KMS-11 (cell line): ENCODE measurements around the gene PPP2R1A.
A peak's percentile ranks its signal among the peaks of the same experiment; 100 is the strongest.

Experiments
- H2AFZ ChIP-seq: fragments of 200-600 bp; sonication (generic); 2 replicates; pipeline ENCODE4 v1.6.1; 2016; ENCODE audit warnings: antibody characterized with exemption, mixed run types, low read depth
- H3K27ac ChIP-seq: fragments of 200-600 bp; sonication (generic); 2 replicates; pipeline ENCODE4 v1.6.1; 2016; ENCODE audit warnings: mild to moderate bottlenecking, mixed run types
- H3K27me3 ChIP-seq: fragments of 200-600 bp; sonication (generic); 2 replicates; pipeline ENCODE4 v1.6.1; 2017; ENCODE audit warnings: mild to moderate bottlenecking, low read depth, mixed run types, moderate library complexity; ENCODE audit not compliant: insufficient read depth
- H3K36me3 ChIP-seq: fragments of 200-600 bp; sonication (generic); 2 replicates; pipeline ENCODE4 v1.6.1; 2017; ENCODE audit warnings: mild to moderate bottlenecking, mixed run types; ENCODE audit not compliant: insufficient read depth
- H3K4me1 ChIP-seq: fragments of 200-600 bp; sonication (generic); 2 replicates; pipeline ENCODE4 v1.6.1; 2016; ENCODE audit warnings: mild to moderate bottlenecking, low read depth, mixed run types; ENCODE audit not compliant: poor library complexity, severe bottlenecking
- H3K4me2 ChIP-seq: fragments of 200-600 bp; sonication (generic); 2 replicates; pipeline ENCODE4 v1.7.0; 2016; ENCODE audit warnings: mild to moderate bottlenecking, mixed run types
- H3K4me3 ChIP-seq: fragments of 200-600 bp; sonication (generic); IDR thresholded peaks from 2 replicates; pipeline ENCODE4 v1.6.1; 2017; ENCODE audit warnings: low read depth, low read length, mixed read lengths; ENCODE audit not compliant: insufficient read depth
- H3K79me2 ChIP-seq: fragments of 200-600 bp; sonication (generic); 2 replicates; pipeline ENCODE4 v1.6.1; 2016; ENCODE audit warnings: low read depth, mixed run types; ENCODE audit not compliant: insufficient read depth
- H3K9ac ChIP-seq: fragments of 200-600 bp; sonication (generic); 2 replicates; pipeline ENCODE4 v1.6.1; 2016; ENCODE audit warnings: mild to moderate bottlenecking, mixed run types
- H4K20me1 ChIP-seq: fragments of 200-600 bp; sonication (generic); 2 replicates; pipeline ENCODE4 v1.6.1; 2016; ENCODE audit warnings: mild to moderate bottlenecking, mixed run types; ENCODE audit not compliant: insufficient read depth
- CTCF ChIP-seq: fragments of 200-600 bp; sonication (generic); conservative IDR thresholded peaks from 2 replicates; pipeline ENCODE4 v1.6.1; 2017; ENCODE audit warnings: low read depth, mild to moderate bottlenecking, antibody characterized with exemption, low read length, moderate library complexity, mixed read lengths

The PPP2R1A gene

DNA sequence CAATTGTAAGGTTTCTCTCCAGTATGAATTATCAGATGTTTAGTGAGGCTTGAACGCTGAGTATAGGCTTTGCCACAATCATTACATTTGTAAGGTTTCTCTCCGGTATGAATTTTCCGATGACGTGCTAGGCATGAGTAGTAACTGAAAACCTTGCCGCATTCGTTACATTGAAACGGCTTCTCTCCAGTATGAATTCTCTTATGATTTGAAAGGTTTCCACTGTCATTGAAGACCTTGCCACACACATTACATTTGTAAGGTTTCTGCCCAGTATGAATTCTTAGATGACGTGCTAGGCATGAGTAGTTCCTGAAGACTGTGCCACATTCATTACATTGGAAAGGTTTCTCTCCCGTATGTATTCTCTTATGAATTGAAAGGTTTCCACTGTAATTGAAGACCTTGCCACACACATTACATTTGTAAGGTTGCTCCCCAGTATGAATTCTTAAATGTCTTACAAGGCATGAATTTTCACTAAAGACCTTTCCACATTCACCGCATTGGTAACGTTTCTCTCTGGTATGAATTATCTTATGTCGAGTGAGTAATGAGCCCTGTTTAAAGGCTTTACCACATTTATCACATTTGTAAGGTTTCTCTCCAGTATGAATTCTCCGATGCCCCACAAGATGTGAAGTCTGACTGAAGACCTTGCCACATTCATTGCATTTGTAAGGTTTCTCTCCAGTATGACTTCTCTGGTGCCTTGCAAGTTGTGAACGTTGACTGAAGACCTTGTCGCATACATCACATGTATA, 34.1 kb upstream of the PPP2R1A start:
- no peaks in the 10 kb centered on the region for H3K79me2 ChIP-seq
- H3K9ac ChIP-seq, result no peak overlapping the region
- no peak overlapping the region for H3K27ac ChIP-seq
- H3K27me3 ChIP-seq, result no peaks in the 10 kb centered on the region
- no peak overlapping the region for H3K4me3 ChIP-seq
- H4K20me1 ChIP-seq, result no peaks in the 10 kb centered on the region
- H3K4me2 ChIP-seq, result no peak overlapping the region
- H3K4me1 ChIP-seq, result no peaks in the 10 kb centered on the region
- H2AFZ ChIP-seq, result no peak overlapping the region
- no peaks in the 10 kb centered on the region for H3K36me3 ChIP-seq
- TF ChIP-seq CTCF, result no peak

- Histone ChIP-seq H3K27me3 (no peaks in the 10 kb centered on the region), H3K4me3 (no peak overlapping the region), H3K4me2 (no peak overlapping the region), H4K20me1 (no peaks in the 10 kb centered on the region), H3K79me2 (no peaks in the 10 kb centered on the region), H3K4me1 (no peaks in the 10 kb centered on the region), H3K9ac (no peak overlapping the region), H3K36me3 (no peaks in the 10 kb centered on the region), H3K27ac (no peak overlapping the region), H2AFZ (no peak overlapping the region)
- TF ChIP-seq CTCF, result no peak
Measured at GRCh38 chr19:52170304-52170703, 19.5 kb upstream of the PPP2R1A start.

DNA sequence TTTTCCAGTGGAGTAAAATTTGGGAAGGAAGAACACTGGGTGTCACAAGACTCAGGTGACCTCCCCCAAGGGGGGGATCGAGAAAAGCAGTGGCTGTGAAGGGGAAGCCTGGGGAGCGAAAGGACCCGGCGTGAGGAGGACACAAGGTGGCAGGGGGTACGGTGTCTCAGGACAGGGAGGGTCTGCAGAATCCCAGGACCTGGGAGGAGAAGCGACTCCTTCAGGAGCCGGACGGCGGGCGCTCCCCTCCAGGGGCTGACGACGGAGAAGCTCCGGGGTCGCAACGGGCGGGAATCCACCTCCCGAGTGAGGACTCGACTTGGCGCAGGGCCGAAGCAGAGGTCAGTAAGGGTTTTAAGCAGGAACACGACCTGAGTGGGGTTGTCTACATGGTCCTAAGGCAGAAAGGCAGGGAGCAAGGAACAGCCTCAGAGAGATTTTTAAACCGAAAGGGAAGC, 19.0 kb upstream of the PPP2R1A start:
- Histone ChIP-seq H3K27ac (no peak overlapping the region), H3K4me1 (no peaks in the 10 kb centered on the region), H3K9ac (no peak overlapping the region), H3K79me2 (no peaks in the 10 kb centered on the region), H3K36me3 (no peaks in the 10 kb centered on the region), H3K27me3 (no peaks in the 10 kb centered on the region), H3K4me2 (no peak overlapping the region), H3K4me3 (no peak overlapping the region), H4K20me1 (no peaks in the 10 kb centered on the region), H2AFZ (peak overlapping the region; percentile 48)
- TF ChIP-seq CTCF, result no peak

DNA sequence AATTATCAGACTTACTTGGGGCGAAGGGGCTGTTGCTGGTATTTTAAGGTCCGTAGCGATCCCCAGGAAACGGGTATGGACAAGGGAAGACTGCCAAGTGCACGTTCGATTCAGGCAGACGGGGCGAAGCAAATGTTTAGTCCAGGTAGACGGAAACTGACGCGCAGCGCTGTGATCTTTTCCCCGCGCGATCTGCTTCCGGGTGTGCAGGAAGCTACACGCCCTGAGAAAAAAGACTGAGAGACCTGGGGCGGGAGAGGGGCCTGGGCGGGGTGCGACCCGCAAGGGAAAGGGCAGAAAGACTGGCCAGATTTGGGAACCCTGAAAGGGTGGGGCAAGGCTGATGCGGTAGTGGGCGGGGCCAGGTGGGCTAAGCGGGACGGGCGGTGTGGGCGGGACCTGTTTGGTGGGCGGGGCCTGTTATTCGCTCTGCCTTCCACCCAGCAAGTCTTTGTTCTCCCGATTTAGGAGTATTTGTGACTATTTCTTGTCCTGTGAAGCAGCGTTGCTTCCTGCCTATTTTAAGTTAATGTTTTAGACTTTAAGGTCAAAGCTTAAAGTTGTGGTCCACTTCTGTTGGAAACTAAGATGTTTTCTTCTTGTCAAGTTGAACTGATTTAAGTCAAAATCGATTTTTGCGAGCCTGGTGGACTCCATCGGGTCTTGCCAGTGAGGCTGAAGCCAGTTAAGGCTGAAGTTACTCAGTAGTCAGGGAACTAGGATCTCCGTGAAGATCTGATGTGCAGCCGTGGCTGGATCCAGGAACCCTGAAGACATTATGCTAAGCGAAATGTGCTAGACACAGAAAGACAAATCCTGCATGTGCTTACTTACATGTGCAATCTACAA, 18.3 kb upstream of the PPP2R1A start, which contains the start of gene ZNF836:
ZNF836 (minus strand) TSS at position 301 of the 849 bp plus-strand sequence. CDS start 3,549 bp downstream, outside the sequence.
- Histone ChIP-seq H3K79me2 (no peaks in the 10 kb centered on the region), H3K4me2 (no peak within 1 kb of the TSS), H3K27ac (no peak within 1 kb of the TSS), H3K36me3 (no peaks in the 10 kb centered on the region), H3K4me3 (no peak within 1 kb of the TSS), H3K27me3 (no peaks in the 10 kb centered on the region), H2AFZ (peak within 1 kb of the TSS; percentile 48), H3K4me1 (no peaks in the 10 kb centered on the region), H4K20me1 (no peaks in the 10 kb centered on the region), H3K9ac (no peak within 1 kb of the TSS)
- TF ChIP-seq CTCF, result no peak
